H9 (cell line): ENCODE data around the gene LILRB3. TPM values are rescaled to one million over a fixed set of nuclear protein-coding genes. Genes with fewer than 3 reads are reported as not detected.

Experiments used
- DNase-seq: peaks from one replicate; pipeline ENCODE4 v3.0.0-alpha.2; 2017
- H2AFZ ChIP-seq: one replicate; pipeline ENCODE4 v1.6.1; 2013; ENCODE audit warnings: mild to moderate bottlenecking, low read length, control low read depth, moderate library complexity
- H2AK5ac ChIP-seq: 2 replicates; pipeline ENCODE4 v1.6.1; 2013; ENCODE audit warnings: low read length, control low read depth, mixed read lengths; ENCODE audit not compliant: insufficient read length
- H2BK120ac ChIP-seq: one replicate; pipeline ENCODE4 v1.6.1; 2013; ENCODE audit warnings: low read depth, mild to moderate bottlenecking, low read length, control low read depth, inconsistent platforms; ENCODE audit not compliant: poor library complexity, severe bottlenecking
- H2BK12ac ChIP-seq: 2 replicates; pipeline ENCODE4 v1.6.1; 2013; ENCODE audit warnings: low read length, control low read depth, mixed read lengths, low read depth; ENCODE audit not compliant: insufficient read length
- H2BK15ac ChIP-seq: 2 replicates; pipeline ENCODE4 v1.6.1; 2013; ENCODE audit warnings: low read depth, low read length, control low read depth
- H2BK20ac ChIP-seq: one replicate; pipeline ENCODE4 v1.6.1; 2013; ENCODE audit warnings: low read depth, mild to moderate bottlenecking, low read length, control low read depth, inconsistent platforms; ENCODE audit not compliant: poor library complexity, severe bottlenecking
- H2BK5ac ChIP-seq: 2 replicates; pipeline ENCODE4 v1.6.1; 2013; ENCODE audit warnings: low read length, control low read depth, mixed read lengths; ENCODE audit not compliant: insufficient read length
- H3K14ac ChIP-seq: 2 replicates; pipeline ENCODE4 v1.6.1; 2013; ENCODE audit warnings: low read length, control low read depth; ENCODE audit not compliant: insufficient read depth
- H3K18ac ChIP-seq: 2 replicates; pipeline ENCODE4 v1.6.1; 2013; ENCODE audit warnings: low read depth, mild to moderate bottlenecking, mixed read lengths, low read length, control low read depth; ENCODE audit not compliant: insufficient read length
- H3K23ac ChIP-seq: 2 replicates; pipeline ENCODE4 v1.6.1; 2013; ENCODE audit warnings: low read length, control low read depth, mixed read lengths, low read depth; ENCODE audit not compliant: insufficient read length
- H3K23me2 ChIP-seq: 2 replicates; pipeline ENCODE4 v1.6.1; 2013; ENCODE audit warnings: low read depth, mild to moderate bottlenecking, mixed read lengths, low read length, control low read depth; ENCODE audit not compliant: insufficient read length, poor library complexity, severe bottlenecking
- H3K27ac ChIP-seq: 2 replicates; pipeline ENCODE4 v1.5.1; 2013; ENCODE audit warnings: low read length, control low read depth, mixed read lengths, low read depth; ENCODE audit not compliant: insufficient read length
- H3K27me3 ChIP-seq: 2 replicates; pipeline ENCODE4 v1.6.1; 2013; ENCODE audit warnings: low read length, control low read depth, inconsistent platforms; ENCODE audit not compliant: insufficient read depth
- H3K4ac ChIP-seq: 2 replicates; pipeline ENCODE4 v1.6.1; 2013; ENCODE audit warnings: low read depth, mild to moderate bottlenecking, control low read depth, inconsistent platforms, low read length, moderate library complexity
- H3K4me1 ChIP-seq: 2 replicates; pipeline ENCODE4 v1.6.1; 2013; ENCODE audit warnings: low read length, control low read depth, inconsistent platforms; ENCODE audit not compliant: insufficient read depth
- H3K4me2 ChIP-seq: 2 replicates; pipeline ENCODE4 v1.6.1; 2013; ENCODE audit warnings: low read length, control low read depth, mixed read lengths; ENCODE audit not compliant: insufficient read length, insufficient read depth
- H3K56ac ChIP-seq: 2 replicates; pipeline ENCODE4 v1.6.1; 2013; ENCODE audit warnings: low read depth, mild to moderate bottlenecking, mixed read lengths, low read length, control low read depth; ENCODE audit not compliant: insufficient read length
- H3K79me1 ChIP-seq: 2 replicates; pipeline ENCODE4 v1.6.1; 2013; ENCODE audit warnings: low read depth, mild to moderate bottlenecking, moderate library complexity, low read length, control low read depth, inconsistent platforms; ENCODE audit not compliant: insufficient read depth, poor library complexity, severe bottlenecking
- H3K79me2 ChIP-seq: 2 replicates; pipeline ENCODE4 v1.6.1; 2013; ENCODE audit warnings: low read length, control low read depth, inconsistent platforms; ENCODE audit not compliant: insufficient read depth
- H3K9ac ChIP-seq: 2 replicates; pipeline ENCODE4 v1.6.1; 2013; ENCODE audit warnings: low read length, control low read depth, mixed read lengths; ENCODE audit not compliant: insufficient read length; ENCODE audit errors: extremely low read depth
- H3K9me3 ChIP-seq: one replicate; pipeline ENCODE4 v1.6.1; 2013; ENCODE audit warnings: low read depth, low read length, inconsistent platforms; ENCODE audit not compliant: control insufficient read depth
- H3T11ph ChIP-seq: one replicate; pipeline ENCODE4 v1.6.1; 2013; ENCODE audit warnings: mild to moderate bottlenecking, low read length, control low read depth, inconsistent platforms
- H4K20me1 ChIP-seq: one replicate; pipeline ENCODE4 v1.6.1; 2013; ENCODE audit not compliant: control insufficient read depth, insufficient read length, insufficient read depth
- H4K5ac ChIP-seq: 2 replicates; pipeline ENCODE4 v1.6.1; 2013; ENCODE audit warnings: low read depth, mild to moderate bottlenecking, mixed read lengths, low read length, control low read depth; ENCODE audit not compliant: insufficient read length
- H4K8ac ChIP-seq: replicated peaks from 2 replicates; pipeline ENCODE4 v1.6.1; 2013; ENCODE audit warnings: low read length, control low read depth, mixed read lengths, low read depth; ENCODE audit not compliant: insufficient read length
- H4K91ac ChIP-seq: 2 replicates; pipeline ENCODE4 v1.6.1; 2013; ENCODE audit warnings: low read depth, mild to moderate bottlenecking, moderate library complexity, mixed read lengths, low read length, control low read depth; ENCODE audit not compliant: insufficient read length
- H3K27ac Mint-ChIP-seq, 3 experiments: 2 replicates in 2 of 3; 3 replicates in 1 of 3; pipeline ENCODE4 v1.8.0; 2020 to 2021; ENCODE audit warnings: mixed read lengths in 3 of 3, mild to moderate bottlenecking in 1 of 3, moderate library complexity in 1 of 3
- H3K27me3 Mint-ChIP-seq: 2 replicates; pipeline ENCODE4 v1.8.0; 2021; ENCODE audit warnings: low read depth, mild to moderate bottlenecking, moderate library complexity, mixed read lengths
- H3K36me3 Mint-ChIP-seq, 3 experiments: 2 replicates in 2 of 3; 3 replicates in 1 of 3; pipeline ENCODE4 v1.8.0; 2020 to 2021; ENCODE audit warnings: low read depth in 3 of 3, mixed read lengths in 3 of 3; ENCODE audit not compliant: insufficient read depth in 1 of 3
- H3K4me1 Mint-ChIP-seq, 2 experiments: 2 replicates each; pipeline ENCODE4 v1.8.0; 2020; ENCODE audit warnings: mixed read lengths in 2 of 2
- H3K4me3 Mint-ChIP-seq, 2 experiments: 2 replicates in 1 of 2; 3 replicates in 1 of 2; pipeline ENCODE4 v1.8.0; 2020 to 2021; ENCODE audit warnings: mild to moderate bottlenecking in 2 of 2, mixed read lengths in 2 of 2, moderate library complexity in 1 of 2
- H3K9me3 Mint-ChIP-seq, 2 experiments: 2 replicates in 1 of 2; 3 replicates in 1 of 2; pipeline ENCODE4 v1.8.0; 2020; ENCODE audit warnings: mild to moderate bottlenecking in 2 of 2, mixed read lengths in 2 of 2, moderate library complexity in 1 of 2
- WGBS: extraction: QIAGEN DNeasy Blood & Tissue Kit; methylation state at CpG from one replicate; pipeline ENCODE4 v1.1.7; 2013; ENCODE audit warnings: missing lambda C conversion rate, low lambda C conversion rate, mixed read lengths; ENCODE audit not compliant: insufficient read length; ENCODE audit errors: extremely low coverage; 5-methylcytosine and 5-hydroxymethylcytosine counted together
- total RNA-seq: library from RNA; stranded (reverse); gene quantifications from 2 replicates; pipeline ENCODE4 v1.2.1, GENCODE V29; 2021
- TF ChIP-seq, protein P1 (sequence below): fragments of 200-600 bp; sonication (generic); conservative IDR thresholded peaks from 3 replicates; pipeline ENCODE4 v1.8.0; 2021; ENCODE audit warnings: antibody characterized with exemption, mild to moderate bottlenecking

Gene LILRB3
- total RNA-seq, 1 experiment from 2014 or later = not detected

DNA sequence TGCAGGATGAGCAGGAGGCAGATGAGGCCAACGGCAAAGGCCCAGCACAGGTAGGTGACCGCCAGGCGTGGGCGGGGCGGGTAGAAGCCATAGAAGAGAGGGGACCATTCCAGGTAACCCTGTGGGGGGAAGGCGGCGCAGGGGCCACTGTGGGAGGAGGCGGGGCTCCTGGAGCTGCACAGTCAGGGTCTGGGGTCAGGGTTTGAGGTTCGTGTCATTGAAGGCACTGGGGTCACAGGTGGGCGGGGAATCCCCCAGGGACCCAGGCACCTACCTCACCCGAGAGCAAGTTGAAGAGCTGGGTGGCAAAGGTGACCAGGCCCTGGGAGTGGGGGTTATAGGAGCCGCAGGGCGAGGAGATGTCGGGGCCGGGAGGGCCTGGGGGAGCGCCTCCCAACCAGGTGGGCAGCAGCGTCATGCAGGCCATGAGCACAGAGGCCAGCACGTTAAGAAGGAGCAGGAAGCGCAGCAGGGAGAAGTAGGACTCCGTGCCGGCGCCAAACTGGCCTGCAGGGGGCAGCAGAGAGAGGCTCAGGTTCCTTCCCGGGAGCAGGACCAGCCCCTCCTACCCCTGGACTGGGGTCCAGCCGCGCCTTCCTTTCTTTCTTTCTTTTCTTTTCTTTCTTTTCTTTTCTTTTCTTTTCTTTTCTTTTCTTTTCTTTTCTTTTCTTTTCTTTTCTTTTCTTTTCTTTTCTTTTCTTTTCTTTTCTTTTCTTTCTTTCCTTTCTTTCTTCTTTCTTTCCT, 54.5 kb downstream of the LILRB3 start:
- H3K56ac ChIP-seq = no peak overlapping the region
- no peak overlapping the region for H2AK5ac ChIP-seq
- H3K23me2 ChIP-seq = peaks cover 8% of the 10 kb centered on the region
- no peak overlapping the region for H2BK15ac ChIP-seq
- TF ChIP-seq, protein P1, sequence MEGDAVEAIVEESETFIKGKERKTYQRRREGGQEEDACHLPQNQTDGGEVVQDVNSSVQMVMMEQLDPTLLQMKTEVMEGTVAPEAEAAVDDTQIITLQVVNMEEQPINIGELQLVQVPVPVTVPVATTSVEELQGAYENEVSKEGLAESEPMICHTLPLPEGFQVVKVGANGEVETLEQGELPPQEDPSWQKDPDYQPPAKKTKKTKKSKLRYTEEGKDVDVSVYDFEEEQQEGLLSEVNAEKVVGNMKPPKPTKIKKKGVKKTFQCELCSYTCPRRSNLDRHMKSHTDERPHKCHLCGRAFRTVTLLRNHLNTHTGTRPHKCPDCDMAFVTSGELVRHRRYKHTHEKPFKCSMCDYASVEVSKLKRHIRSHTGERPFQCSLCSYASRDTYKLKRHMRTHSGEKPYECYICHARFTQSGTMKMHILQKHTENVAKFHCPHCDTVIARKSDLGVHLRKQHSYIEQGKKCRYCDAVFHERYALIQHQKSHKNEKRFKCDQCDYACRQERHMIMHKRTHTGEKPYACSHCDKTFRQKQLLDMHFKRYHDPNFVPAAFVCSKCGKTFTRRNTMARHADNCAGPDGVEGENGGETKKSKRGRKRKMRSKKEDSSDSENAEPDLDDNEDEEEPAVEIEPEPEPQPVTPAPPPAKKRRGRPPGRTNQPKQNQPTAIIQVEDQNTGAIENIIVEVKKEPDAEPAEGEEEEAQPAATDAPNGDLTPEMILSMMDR = peak; percentile 86
- no peaks in the 10 kb centered on the region for H3K79me2 ChIP-seq
- no peak overlapping the region for H3K27ac ChIP-seq
- no peak overlapping the region for H3K23ac ChIP-seq
- no peaks in the 10 kb centered on the region for H4K20me1 ChIP-seq
- Mint-ChIP-seq H3K27ac (no peak overlapping the region), H3K36me3 (peaks cover 0 to 5% (median 0%) of the 10 kb centered on the region in 3 experiments; a peak in 2 of 7 replicates), H3K4me1 (peaks cover 18 to 31% of the 10 kb centered on the region in 2 experiments), H3K27me3 (peaks cover 24% of the 10 kb centered on the region), H3K4me3 (no peak overlapping the region), H3K9me3 (peaks cover 0 to 3% of the 10 kb centered on the region in 2 experiments; a peak in 1 of 5 replicates)
- H3K9me3 ChIP-seq = no peaks in the 10 kb centered on the region
- no peak overlapping the region for H2BK12ac ChIP-seq
- no peak overlapping the region for H4K5ac ChIP-seq
- no peaks in the 10 kb centered on the region for H3K4me1 ChIP-seq
- no peak overlapping the region for H3K4me2 ChIP-seq
- H3K27me3 ChIP-seq = no peaks in the 10 kb centered on the region
- no peak overlapping the region for H3K4ac ChIP-seq
- WGBS = no CpG with 5 or more reads among the region's 25 CpGs
- no peak overlapping the region for H2AFZ ChIP-seq
- H2BK5ac ChIP-seq = no peak overlapping the region
- H2BK20ac ChIP-seq = no peak overlapping the region
- H4K91ac ChIP-seq = no peak overlapping the region
- no peak overlapping the region for H2BK120ac ChIP-seq
- peak overlapping the region; percentile 21 for H3K18ac ChIP-seq
- H4K8ac ChIP-seq = no peak overlapping the region
- H3K79me1 ChIP-seq = no peaks in the 10 kb centered on the region
- H3K9ac ChIP-seq = no peak overlapping the region
- H3T11ph ChIP-seq = no peak overlapping the region
- no peak overlapping the region for H3K14ac ChIP-seq
- DNase-seq = peak; percentile 95

Other genes starting within 250 kb of the LILRB3 start
- gene CACNG6, start 231.4 kb downstream of the LILRB3 start, total RNA-seq = 1.6 and 2.0 TPM in 2 replicates
- 0.48 TPM in 1 of 2 replicates, not detected in the other for gene VSTM1, start 159.1 kb downstream of the LILRB3 start, total RNA-seq
- not detected in 2 replicates for gene TARM1, start 141.6 kb downstream of the LILRB3 start, total RNA-seq
- gene OSCAR, start 122.2 kb downstream of the LILRB3 start, total RNA-seq = 0.24 and 0.53 TPM in 2 replicates
- gene NDUFA3, start 120.2 kb downstream of the LILRB3 start, total RNA-seq = 174 and 188 TPM in 2 replicates
- 26.6 and 28.2 TPM in 2 replicates for gene TFPT, start 107.3 kb downstream of the LILRB3 start, total RNA-seq
- 82.1 and 84.4 TPM in 2 replicates for gene PRPF31, start 107.3 kb downstream of the LILRB3 start, total RNA-seq
- gene CNOT3, start 85.2 kb downstream of the LILRB3 start, total RNA-seq = 91.2 and 95.0 TPM in 2 replicates
- 5.4 and 7.1 TPM in 2 replicates for gene LENG1, start 63.3 kb downstream of the LILRB3 start, total RNA-seq
- gene TMC4, start 49.8 kb downstream of the LILRB3 start, total RNA-seq = 12.2 and 12.7 TPM in 2 replicates
- 100 and 103 TPM in 2 replicates for gene MBOAT7, start 33.4 kb downstream of the LILRB3 start, total RNA-seq
- gene TSEN34, start 31.7 kb downstream of the LILRB3 start, total RNA-seq = 28.3 and 29.0 TPM in 2 replicates
- 1,674 and 1,679 TPM in 2 replicates for gene RPS9, start 22.1 kb downstream of the LILRB3 start, total RNA-seq
- not detected in 2 replicates for gene LILRA6, start 19.8 kb upstream of the LILRB3 start, total RNA-seq
- 0.09 TPM in 1 of 2 replicates, not detected in the other for gene LILRB5, start 34.3 kb upstream of the LILRB3 start, total RNA-seq
- gene LILRB2, start 58.1 kb upstream of the LILRB3 start, total RNA-seq = not detected in 2 replicates
- not detected in 2 replicates for gene LILRA5, start 90.2 kb upstream of the LILRB3 start, total RNA-seq
- gene LILRA4, start 116.2 kb upstream of the LILRB3 start, total RNA-seq = not detected in 2 replicates
- gene LAIR1, start 141.9 kb upstream of the LILRB3 start, total RNA-seq = not detected in 2 replicates
- gene TTYH1, start 192.5 kb upstream of the LILRB3 start, total RNA-seq = 43.1 and 47.1 TPM in 2 replicates
- gene LENG8, start 226.2 kb upstream of the LILRB3 start, total RNA-seq = 133 and 148 TPM in 2 replicates
- gene LENG9, start 240.8 kb upstream of the LILRB3 start, total RNA-seq = 3.7 and 3.8 TPM in 2 replicates